Tibial nerve (tissue), 4 donors: Measurements from ENCODE around the gene BSPRY. TPM values are rescaled to one million over a fixed set of nuclear protein-coding genes. Genes with fewer than 3 reads are reported as not detected.

Experiments used
- DNase-seq, 2 donors: peaks; one replicate each; pipeline ENCODE4 v3.0.0-alpha.2; 2019; ENCODE audit warnings: low spot score in 2 of 2
- H3K27ac ChIP-seq, 4 donors: fragments of 200-600 bp; sonication (generic) in 3 of 4; one replicate each; pipeline ENCODE4 v1.5.1; 2017 to 2019; ENCODE audit warnings: mild to moderate bottlenecking in 1 of 4
- H3K27me3 ChIP-seq, 2 donors: fragments of 200-600 bp; sonication (generic) in 1 of 2; one replicate each; pipeline versions ENCODE4 v1.5.1 to v1.6.0; 2017 to 2019
- H3K36me3 ChIP-seq, 3 donors: fragments of 200-600 bp; sonication (generic); one replicate each; pipeline ENCODE4 v1.5.1; 2018 to 2019
- H3K4me1 ChIP-seq, 4 donors: fragments of 200-600 bp; sonication (generic) in 3 of 4; one replicate each; pipeline ENCODE4 v1.5.1; 2017 to 2019
- H3K4me3 ChIP-seq, 4 donors: fragments of 200-600 bp; sonication (generic) in 3 of 4; one replicate each; pipeline ENCODE4 v1.5.1; 2017 to 2019; ENCODE audit warnings: mild to moderate bottlenecking in 1 of 4, moderate library complexity in 1 of 4
- H3K9me3 ChIP-seq, 4 donors: fragments of 200-600 bp; sonication (generic) in 3 of 4; one replicate each; pipeline ENCODE4 v1.5.1; 2017 to 2019
- CTCF ChIP-seq, 5 experiments: fragments of 200-600 bp in 3 of 5; fragments of 450-650 bp in 2 of 5; sonication (generic) in 3 of 5; IDR thresholded peaks; one replicate each; pipeline ENCODE4 v1.5.1; 2016 to 2019; ENCODE audit warnings: antibody characterized with exemption in 5 of 5, mild to moderate bottlenecking in 3 of 5, moderate library complexity in 2 of 5
- EP300 ChIP-seq, 2 donors: sonication (generic); formaldehyde crosslinking; IDR thresholded peaks; one replicate each; pipeline ENCODE4 v1.6.1; 2017; ENCODE audit warnings: antibody characterized with exemption in 2 of 2, mild to moderate bottlenecking in 1 of 2
- POLR2A ChIP-seq, 2 donors: fragments of 450-650 bp; IDR thresholded peaks; one replicate each; pipeline ENCODE4 v1.6.1; 2017; ENCODE audit warnings: antibody characterized with exemption in 2 of 2, mild to moderate bottlenecking in 2 of 2, moderate library complexity in 2 of 2
- WGBS, 2 donors: methylation state at CpG; one replicate each; pipeline ENCODE4 v1.1.5; 2018; 5-methylcytosine and 5-hydroxymethylcytosine counted together
- total RNA-seq, 4 donors: library from RNA; depleted of rRNA; stranded (reverse); fragments of >200 nt; gene quantifications; one replicate each; pipeline ENCODE4 v1.1.0, GENCODE V29; 2016

The BSPRY gene
- total RNA-seq, 4 donors from 2014 or later = 0.21 to 0.59 (median 0.30) TPM; not detected in 1

- Histone ChIP-seq H3K27ac (no peak overlapping the region), H3K4me3 (no peak overlapping the region), H3K36me3 (peaks cover 0 to 57% (median 0%) of the 10 kb centered on the region in 3 donors), H3K9me3 (no peaks in the 10 kb centered on the region), H3K27me3 (no peaks in the 10 kb centered on the region), H3K4me1 (no peaks in the 10 kb centered on the region)
- DNase-seq = no peak
- TF ChIP-seq CTCF (IDR thresholded peaks at IDR 0.05) (no peak), EP300 (IDR thresholded peaks at IDR 0.05) (no peak), POLR2A (IDR thresholded peaks at IDR 0.05) (no peak)
Measured at GRCh38 chr9:113315231-113315630, 34.1 kb upstream of the BSPRY start.

- no peak overlapping the region for H3K4me3 ChIP-seq
- H3K27ac ChIP-seq = no peak overlapping the region
- no peaks in the 10 kb centered on the region for H3K9me3 ChIP-seq
- no peak for DNase-seq
- TF ChIP-seq POLR2A (IDR thresholded peaks at IDR 0.05) (no peak), EP300 (IDR thresholded peaks at IDR 0.05) (no peak), CTCF (IDR thresholded peaks at IDR 0.05) (no peak)
- peaks cover 0 to 63% (median 0%) of the 10 kb centered on the region in 3 donors for H3K36me3 ChIP-seq
- no peaks in the 10 kb centered on the region for H3K4me1 ChIP-seq
- no peaks in the 10 kb centered on the region for H3K27me3 ChIP-seq
- WGBS, 2 donors = 79 to 90% methylated on average over 4 of the region's 4 CpGs
Measured at GRCh38 chr9:113316030-113316429, 33.3 kb upstream of the BSPRY start.

DNA sequence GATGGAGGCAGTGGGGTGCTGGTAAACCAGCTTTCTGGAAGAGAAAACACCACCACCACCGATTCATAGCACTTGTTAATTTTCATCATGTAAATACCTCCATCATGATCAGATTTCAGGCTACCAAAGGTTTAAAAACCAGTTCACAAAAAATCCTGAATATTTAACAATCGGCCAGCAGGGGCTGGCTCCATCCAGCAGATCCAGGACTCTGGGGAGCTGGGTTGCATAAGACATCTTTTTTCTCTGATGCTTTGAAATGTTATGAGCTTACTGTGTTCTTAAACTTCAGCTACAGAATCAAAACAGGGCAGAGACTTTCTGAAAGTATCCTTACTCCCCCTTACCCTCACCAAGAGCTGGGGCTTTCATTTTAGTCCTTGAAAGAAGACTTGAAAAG, 31.6 kb upstream of the BSPRY start:
- H3K4me1 ChIP-seq = no peaks in the 10 kb centered on the region
- H3K4me3 ChIP-seq = no peak overlapping the region
- no peak overlapping the region for H3K27ac ChIP-seq
- peaks cover 0 to 76% (median 0%) of the 10 kb centered on the region in 3 donors for H3K36me3 ChIP-seq
- no peaks in the 10 kb centered on the region for H3K27me3 ChIP-seq
- no peaks in the 10 kb centered on the region for H3K9me3 ChIP-seq
- peak in 1 of 2 donors; percentile 44 for DNase-seq
- WGBS, 2 donors = 61 to 65% methylated on average over 2 of the region's 2 CpGs
- TF ChIP-seq EP300 (IDR thresholded peaks at IDR 0.05) (no peak), CTCF (IDR thresholded peaks at IDR 0.05) (peak in 1 of 5 experiments; percentile 11), POLR2A (IDR thresholded peaks at IDR 0.05) (no peak)

DNA sequence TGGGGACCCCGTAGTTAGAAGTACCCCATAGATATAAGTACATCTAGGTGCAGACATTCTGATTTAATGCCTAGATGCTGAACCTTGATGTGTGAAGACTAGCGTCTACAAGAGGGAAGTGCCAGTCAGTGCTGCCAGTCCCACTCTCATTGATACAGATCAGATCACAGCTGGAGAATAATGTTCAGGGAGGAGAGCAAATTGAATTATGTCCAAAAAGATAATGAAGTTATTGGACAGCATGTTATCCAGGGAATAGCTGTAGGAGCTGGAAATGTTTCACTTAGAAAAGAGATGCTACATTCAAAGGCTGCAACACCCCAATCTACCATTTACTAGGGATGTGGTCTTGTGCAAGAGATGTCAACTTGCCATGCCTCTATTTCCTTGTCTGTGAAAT, 30.3 kb upstream of the BSPRY start:
- WGBS, 2 donors = 80 to 97% methylated on average over 2 of the region's 2 CpGs
- DNase-seq = no peak
- peaks cover 0 to 87% (median 0%) of the 10 kb centered on the region in 3 donors for H3K36me3 ChIP-seq
- H3K27ac ChIP-seq = no peak overlapping the region
- no peaks in the 10 kb centered on the region for H3K9me3 ChIP-seq
- H3K4me3 ChIP-seq = no peak overlapping the region
- TF ChIP-seq EP300 (IDR thresholded peaks at IDR 0.05) (no peak), POLR2A (IDR thresholded peaks at IDR 0.05) (no peak), CTCF (IDR thresholded peaks at IDR 0.05) (no peak)
- H3K27me3 ChIP-seq = no peaks in the 10 kb centered on the region
- H3K4me1 ChIP-seq = no peaks in the 10 kb centered on the region

GRCh38 chr9:113320051-113320450, 29.3 kb upstream of the BSPRY start:
- H3K4me3 ChIP-seq = no peak overlapping the region
- no peak for DNase-seq
- H3K9me3 ChIP-seq = no peaks in the 10 kb centered on the region
- H3K4me1 ChIP-seq = no peaks in the 10 kb centered on the region
- TF ChIP-seq EP300 (IDR thresholded peaks at IDR 0.05) (no peak), POLR2A (IDR thresholded peaks at IDR 0.05) (no peak), CTCF (IDR thresholded peaks at IDR 0.05) (no peak)
- no peaks in the 10 kb centered on the region for H3K27me3 ChIP-seq
- WGBS, 2 donors = 93 to 94% methylated on average over 3 of the region's 3 CpGs
- H3K36me3 ChIP-seq = peaks cover 0 to 78% (median 0%) of the 10 kb centered on the region in 3 donors
- no peak overlapping the region for H3K27ac ChIP-seq
